ENCODE results near the gene CYB5R4. TPM values are rescaled to one million over a fixed set of nuclear protein-coding genes. Genes with fewer than 3 reads are reported as not detected.

CYB5R4 gene
- total RNA-seq, 2 experiments from 2014 or later = 36.0 to 36.1 TPM

Other genes with a start within 250 kb of the CYB5R4 start
- not detected for gene SNAP91, start 150.6 kb upstream of the CYB5R4 start, total RNA-seq
- gene RIPPLY2, start 6.3 kb upstream of the CYB5R4 start, total RNA-seq = not detected
- gene MRAP2, start 174.1 kb downstream of the CYB5R4 start, total RNA-seq = not detected

Data from activated CD4-positive, alpha-beta memory T cell treated with anti-CD3 and anti-CD28 coated beads, Interleukin-2, amount 10 ng/mL, durations not matched to agents 7 days and 5 days (primary cell).